T-helper 2 cell (primary cell): ENCODE data around the gene RHO.

ENCODE experiments used
- DNase-seq, 5 experiments: peaks; one replicate each; pipeline versions ENCODE4 v3.0.0 to v3.0.0-alpha.2; 2012 to 2022

RHO gene

GRCh38 chr3:129520960-129521359 lies 7.5 kb upstream of the RHO start:
- no peak for DNase-seq

GRCh38 chr3:129521611-129522010 lies 6.8 kb upstream of the RHO start:
- DNase-seq = no peak

- no peak for DNase-seq
Observed at GRCh38 chr3:129522953-129523352, 5.5 kb upstream of the RHO start.

- no peak for DNase-seq
Observed at GRCh38 chr3:129524081-129524480, 4.4 kb upstream of the RHO start.

- DNase-seq = no peak
Observed at GRCh38 chr3:129525341-129525968, 3.0 kb upstream of the RHO start.

GRCh38 chr3:129526121-129526900 lies 2.1 kb upstream of the RHO start:
- no peak for DNase-seq

GRCh38 chr3:129527262-129527661 lies 1.2 kb upstream of the RHO start:
- no peak for DNase-seq

GRCh38 chr3:129529436-129530210 lies 1.2 kb downstream of the RHO start:
- DNase-seq = no peak

GRCh38 chr3:129530251-129530791 lies 1.9 kb downstream of the RHO start:
- DNase-seq = no peak

- no peak for DNase-seq
Observed at GRCh38 chr3:129530821-129531220, 2.4 kb downstream of the RHO start.

- no peak for DNase-seq
Observed at GRCh38 chr3:129531699-129532098, 3.3 kb downstream of the RHO start.

GRCh38 chr3:129532261-129532660 lies 3.8 kb downstream of the RHO start:
- DNase-seq = no peak

- no peak for DNase-seq
Observed at GRCh38 chr3:129533406-129533805, 5.0 kb downstream of the RHO start.

- no peak for DNase-seq
Observed at GRCh38 chr3:129534428-129535027, 6.1 kb downstream of the RHO start.

GRCh38 chr3:129535075-129535474 lies 6.6 kb downstream of the RHO start:
- no peak for DNase-seq

GRCh38 chr3:129536374-129536667 lies 7.9 kb downstream of the RHO start:
- DNase-seq = no peak

- no peak for DNase-seq
Observed at GRCh38 chr3:129536804-129537203, 8.4 kb downstream of the RHO start.

- no peak for DNase-seq
Observed at GRCh38 chr3:129539206-129539605, 10.8 kb downstream of the RHO start.

- DNase-seq = no peak
Observed at GRCh38 chr3:129540776-129541516, 12.5 kb downstream of the RHO start.

- no peak for DNase-seq
Observed at GRCh38 chr3:129542747-129543146, 14.3 kb downstream of the RHO start.

GRCh38 chr3:129543156-129543790 lies 14.8 kb downstream of the RHO start, which contains the start of gene H1-8:
Gene H1-8 (plus strand): TSS chr3:129543175. CDS start chr3:129543219, 44 bp downstream.
- no peak for DNase-seq

- no peak for DNase-seq
Observed at GRCh38 chr3:129543999-129544398, 15.6 kb downstream of the RHO start.
